ENCODE measurements around the gene CASD1.

DNA sequence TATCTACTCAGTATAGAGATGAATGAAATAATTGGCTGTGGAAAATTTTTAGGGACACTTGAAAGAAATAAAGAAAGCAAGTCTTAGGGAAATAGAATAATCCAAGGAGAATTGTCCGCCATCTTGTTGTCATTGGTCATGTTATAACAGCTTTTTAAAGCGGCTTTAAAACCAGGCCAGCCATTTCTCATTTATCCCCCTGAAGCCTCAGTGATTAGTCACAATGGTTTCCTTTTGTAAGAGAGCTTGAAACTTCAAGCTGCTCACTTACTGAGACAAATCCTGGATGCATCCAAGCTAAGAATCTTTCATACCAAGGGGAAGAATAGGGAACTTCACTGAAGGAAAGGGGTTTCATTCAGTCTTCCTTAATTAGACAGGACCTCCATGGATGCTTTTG, 78.5 kb downstream of the CASD1 start:
- no peak for TF ChIP-seq CTCF (conservative IDR thresholded peaks at IDR 0.05)
- no peak for TF ChIP-seq EZH2 (IDR thresholded peaks at IDR 0.05; ENCODE audit: low read depth)

Data from PC-9 (cell line).